Measurements from ENCODE around the gene RFTN2. TPM values are rescaled to one million over a fixed set of nuclear protein-coding genes. Genes with fewer than 3 reads are reported as not detected.

The RFTN2 gene
- polyA plus RNA-seq, 1 donor from 2014 or later = 0.06 TPM

DNA sequence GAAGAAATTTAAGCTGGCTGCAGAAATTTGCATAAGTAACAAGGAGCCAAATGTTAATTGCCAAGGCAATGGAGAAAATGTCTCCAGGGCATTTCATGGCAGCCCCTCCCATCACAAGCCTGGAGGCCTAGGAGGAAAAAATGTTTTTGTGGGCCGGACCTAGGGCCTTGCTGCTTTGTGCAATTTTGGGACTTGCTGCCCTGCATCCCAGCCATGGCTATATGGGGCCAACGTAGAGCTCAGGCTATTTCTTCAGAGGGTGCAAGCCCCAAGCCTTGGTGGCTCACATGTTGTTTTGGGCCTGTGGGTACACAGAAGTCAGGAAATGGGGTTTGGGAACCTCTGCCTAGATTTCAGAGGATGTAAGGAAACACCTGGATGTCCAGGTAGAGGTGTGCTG, 101.8 kb downstream of the RFTN2 start:
- no peak overlapping the region for H3K4me3 ChIP-seq (ENCODE audit: low read length)
- H3K9me2 ChIP-seq (ENCODE audit: insufficient read depth, low read length) = no peaks in the 10 kb centered on the region
- no peaks in the 10 kb centered on the region for H3K79me2 ChIP-seq (replicated peaks; ENCODE audit: insufficient read depth, low read length)
- no peak overlapping the region for H3K9ac ChIP-seq (ENCODE audit: low read length)
- H2AFZ ChIP-seq (ENCODE audit: low read depth, low read length) = no peak overlapping the region
- H3K36me3 ChIP-seq (ENCODE audit: insufficient read depth, low read length) = no peaks in the 10 kb centered on the region
- H3K4me2 ChIP-seq (ENCODE audit: low read length) = no peak overlapping the region
- TF ChIP-seq POLR2AphosphoS5 (IDR thresholded peaks at IDR 0.05) (no peak), SMC3 (conservative IDR thresholded peaks at IDR 0.05; ENCODE audit: poor library complexity) (no peak), EZH2 (IDR thresholded peaks at IDR 0.05; ENCODE audit: borderline replicate concordance, insufficient read depth, low read length, poor library complexity, severe bottlenecking) (no peak), RAD21 (conservative IDR thresholded peaks at IDR 0.05) (no peak)
- TF ChIP-seq, protein P1, sequence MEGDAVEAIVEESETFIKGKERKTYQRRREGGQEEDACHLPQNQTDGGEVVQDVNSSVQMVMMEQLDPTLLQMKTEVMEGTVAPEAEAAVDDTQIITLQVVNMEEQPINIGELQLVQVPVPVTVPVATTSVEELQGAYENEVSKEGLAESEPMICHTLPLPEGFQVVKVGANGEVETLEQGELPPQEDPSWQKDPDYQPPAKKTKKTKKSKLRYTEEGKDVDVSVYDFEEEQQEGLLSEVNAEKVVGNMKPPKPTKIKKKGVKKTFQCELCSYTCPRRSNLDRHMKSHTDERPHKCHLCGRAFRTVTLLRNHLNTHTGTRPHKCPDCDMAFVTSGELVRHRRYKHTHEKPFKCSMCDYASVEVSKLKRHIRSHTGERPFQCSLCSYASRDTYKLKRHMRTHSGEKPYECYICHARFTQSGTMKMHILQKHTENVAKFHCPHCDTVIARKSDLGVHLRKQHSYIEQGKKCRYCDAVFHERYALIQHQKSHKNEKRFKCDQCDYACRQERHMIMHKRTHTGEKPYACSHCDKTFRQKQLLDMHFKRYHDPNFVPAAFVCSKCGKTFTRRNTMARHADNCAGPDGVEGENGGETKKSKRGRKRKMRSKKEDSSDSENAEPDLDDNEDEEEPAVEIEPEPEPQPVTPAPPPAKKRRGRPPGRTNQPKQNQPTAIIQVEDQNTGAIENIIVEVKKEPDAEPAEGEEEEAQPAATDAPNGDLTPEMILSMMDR (IDR thresholded peaks at IDR 0.05; ENCODE audit: poor library complexity, severe bottlenecking) = no peak
- no peaks in the 10 kb centered on the region for H3K27me3 ChIP-seq (ENCODE audit: insufficient read depth, low read depth, low read length)
- H3K27ac ChIP-seq (ENCODE audit: low read length) = no peak overlapping the region
- no peaks in the 10 kb centered on the region for H3F3A ChIP-seq (ENCODE audit: insufficient read depth, low read length, poor library complexity, severe bottlenecking)
- H3K9me3 ChIP-seq (ENCODE audit: low read length) = peaks cover 10% of the 10 kb centered on the region
- no peaks in the 10 kb centered on the region for H4K20me1 ChIP-seq (ENCODE audit: insufficient read depth)

DNA sequence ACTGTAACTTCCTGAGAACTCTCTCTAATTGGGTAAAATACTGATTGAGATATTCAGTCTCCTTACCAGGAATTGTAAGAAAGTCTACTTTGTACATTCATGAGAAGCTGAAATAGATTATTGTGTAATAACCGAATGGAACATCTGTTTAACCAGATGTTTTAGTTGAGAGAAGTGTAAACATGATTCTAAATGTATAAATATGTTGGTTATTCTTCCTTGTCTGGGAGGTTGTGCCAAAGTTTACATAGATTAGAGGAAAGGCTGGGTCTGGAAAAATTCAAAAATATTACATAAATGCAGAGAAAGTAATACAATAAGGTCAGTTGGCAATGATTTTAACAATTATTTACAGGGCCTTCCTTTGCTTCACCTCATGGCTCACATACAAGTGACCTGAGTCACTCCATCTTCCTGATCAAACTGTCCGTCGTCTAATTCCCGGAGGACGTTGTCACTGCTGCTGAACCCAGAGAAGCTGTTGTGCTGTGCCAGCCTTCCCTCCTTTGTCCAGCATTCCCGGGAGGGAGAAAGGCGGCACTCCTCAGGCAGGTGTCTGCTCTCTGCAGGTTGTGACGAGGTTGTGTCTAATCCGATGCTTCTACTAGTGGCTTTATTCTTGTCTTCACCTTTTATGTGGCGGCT, 103.6 kb downstream of the RFTN2 start:
- H3F3A ChIP-seq (ENCODE audit: insufficient read depth, low read length, poor library complexity, severe bottlenecking) = no peaks in the 10 kb centered on the region
- H3K9me3 ChIP-seq (ENCODE audit: low read length) = peaks cover 10% of the 10 kb centered on the region
- no peak overlapping the region for H3K4me2 ChIP-seq (ENCODE audit: low read length)
- H3K36me3 ChIP-seq (ENCODE audit: insufficient read depth, low read length) = no peaks in the 10 kb centered on the region
- TF ChIP-seq, protein P1 (IDR thresholded peaks at IDR 0.05; ENCODE audit: poor library complexity, severe bottlenecking) = no peak
- TF ChIP-seq RAD21 (conservative IDR thresholded peaks at IDR 0.05) = no peak
- no peak for TF ChIP-seq TAF1 (IDR thresholded peaks at IDR 0.05; ENCODE audit: low read depth)
- TF ChIP-seq MXI1 (conservative IDR thresholded peaks at IDR 0.05; ENCODE audit: poor library complexity, severe bottlenecking) = no peak
- no peak overlapping the region for H3K27ac ChIP-seq (ENCODE audit: low read length)
- no peaks in the 10 kb centered on the region for H4K20me1 ChIP-seq (ENCODE audit: insufficient read depth)
- H3K4me3 ChIP-seq (ENCODE audit: low read length) = no peak overlapping the region
- H2AFZ ChIP-seq (ENCODE audit: low read depth, low read length) = no peak overlapping the region
- no peaks in the 10 kb centered on the region for H3K79me2 ChIP-seq (replicated peaks; ENCODE audit: insufficient read depth, low read length)
- no peak overlapping the region for H3K9ac ChIP-seq (ENCODE audit: low read length)
- H3K27me3 ChIP-seq (ENCODE audit: insufficient read depth, low read depth, low read length) = no peaks in the 10 kb centered on the region
- H3K9me2 ChIP-seq (ENCODE audit: insufficient read depth, low read length) = no peaks in the 10 kb centered on the region

DNA sequence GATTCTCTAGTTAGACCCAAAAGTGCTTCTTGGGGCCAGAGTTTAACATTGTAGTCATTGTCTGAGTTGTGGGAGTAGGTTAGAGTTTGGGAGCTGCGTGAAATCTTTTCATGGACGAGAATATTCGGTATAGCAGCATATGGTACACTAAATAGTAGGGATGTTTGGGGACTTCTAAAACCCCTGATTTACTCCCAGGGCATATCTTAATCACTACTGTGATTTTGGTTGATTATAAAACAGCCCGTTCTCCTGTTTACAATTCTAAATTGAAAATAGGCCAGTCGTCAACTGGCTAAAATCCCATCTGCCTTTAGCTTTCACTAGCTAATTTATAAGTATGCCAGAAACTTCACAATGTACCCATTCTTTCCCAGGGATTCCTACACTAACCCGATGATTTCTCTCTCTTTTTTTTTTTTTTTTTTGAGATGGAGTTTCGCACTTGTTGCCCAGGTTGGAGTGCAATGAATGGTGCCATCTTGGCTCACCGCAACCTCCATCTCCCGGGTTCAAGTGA, 115.2 kb downstream of the RFTN2 start:
- Histone ChIP-seq H3K9ac (ENCODE audit: low read length) (no peak overlapping the region), H3K9me3 (ENCODE audit: low read length) (no peaks in the 10 kb centered on the region), H3K4me3 (ENCODE audit: low read length) (no peak overlapping the region), H3F3A (ENCODE audit: insufficient read depth, low read length, poor library complexity, severe bottlenecking) (no peaks in the 10 kb centered on the region), H3K9me2 (ENCODE audit: insufficient read depth, low read length) (no peaks in the 10 kb centered on the region), H2AFZ (ENCODE audit: low read depth, low read length) (no peak overlapping the region), H3K36me3 (ENCODE audit: insufficient read depth, low read length) (no peaks in the 10 kb centered on the region), H4K20me1 (ENCODE audit: insufficient read depth) (no peaks in the 10 kb centered on the region), H3K27me3 (ENCODE audit: insufficient read depth, low read depth, low read length) (no peaks in the 10 kb centered on the region), H3K4me2 (ENCODE audit: low read length) (no peak overlapping the region), H3K27ac (ENCODE audit: low read length) (no peak overlapping the region), H3K79me2 (replicated peaks; ENCODE audit: insufficient read depth, low read length) (no peaks in the 10 kb centered on the region)
- TF ChIP-seq RAD21 (conservative IDR thresholded peaks at IDR 0.05) (no peak), POLR2AphosphoS5 (IDR thresholded peaks at IDR 0.05) (no peak), MXI1 (conservative IDR thresholded peaks at IDR 0.05; ENCODE audit: poor library complexity, severe bottlenecking) (no peak), EZH2 (IDR thresholded peaks at IDR 0.05; ENCODE audit: borderline replicate concordance, insufficient read depth, low read length, poor library complexity, severe bottlenecking) (no peak), TAF1 (IDR thresholded peaks at IDR 0.05; ENCODE audit: low read depth) (no peak), SMC3 (conservative IDR thresholded peaks at IDR 0.05; ENCODE audit: poor library complexity) (no peak), EP300 (conservative IDR thresholded peaks at IDR 0.05; ENCODE audit: poor library complexity, severe bottlenecking) (no peak)
- TF ChIP-seq, protein P1 (IDR thresholded peaks at IDR 0.05; ENCODE audit: poor library complexity, severe bottlenecking) = no peak
- TF ChIP-seq, protein P2, sequence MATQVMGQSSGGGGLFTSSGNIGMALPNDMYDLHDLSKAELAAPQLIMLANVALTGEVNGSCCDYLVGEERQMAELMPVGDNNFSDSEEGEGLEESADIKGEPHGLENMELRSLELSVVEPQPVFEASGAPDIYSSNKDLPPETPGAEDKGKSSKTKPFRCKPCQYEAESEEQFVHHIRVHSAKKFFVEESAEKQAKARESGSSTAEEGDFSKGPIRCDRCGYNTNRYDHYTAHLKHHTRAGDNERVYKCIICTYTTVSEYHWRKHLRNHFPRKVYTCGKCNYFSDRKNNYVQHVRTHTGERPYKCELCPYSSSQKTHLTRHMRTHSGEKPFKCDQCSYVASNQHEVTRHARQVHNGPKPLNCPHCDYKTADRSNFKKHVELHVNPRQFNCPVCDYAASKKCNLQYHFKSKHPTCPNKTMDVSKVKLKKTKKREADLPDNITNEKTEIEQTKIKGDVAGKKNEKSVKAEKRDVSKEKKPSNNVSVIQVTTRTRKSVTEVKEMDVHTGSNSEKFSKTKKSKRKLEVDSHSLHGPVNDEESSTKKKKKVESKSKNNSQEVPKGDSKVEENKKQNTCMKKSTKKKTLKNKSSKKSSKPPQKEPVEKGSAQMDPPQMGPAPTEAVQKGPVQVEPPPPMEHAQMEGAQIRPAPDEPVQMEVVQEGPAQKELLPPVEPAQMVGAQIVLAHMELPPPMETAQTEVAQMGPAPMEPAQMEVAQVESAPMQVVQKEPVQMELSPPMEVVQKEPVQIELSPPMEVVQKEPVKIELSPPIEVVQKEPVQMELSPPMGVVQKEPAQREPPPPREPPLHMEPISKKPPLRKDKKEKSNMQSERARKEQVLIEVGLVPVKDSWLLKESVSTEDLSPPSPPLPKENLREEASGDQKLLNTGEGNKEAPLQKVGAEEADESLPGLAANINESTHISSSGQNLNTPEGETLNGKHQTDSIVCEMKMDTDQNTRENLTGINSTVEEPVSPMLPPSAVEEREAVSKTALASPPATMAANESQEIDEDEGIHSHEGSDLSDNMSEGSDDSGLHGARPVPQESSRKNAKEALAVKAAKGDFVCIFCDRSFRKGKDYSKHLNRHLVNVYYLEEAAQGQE (IDR thresholded peaks at IDR 0.05; ENCODE audit: borderline replicate concordance) = no peak

Measured in neural cell (in vitro differentiated cells).